Vagina (tissue), 2 donors: ENCODE data around the gene MON1A.

Experiments used
- CTCF ChIP-seq, 3 experiments: fragments of 450-650 bp in 2 of 3; fragments of 200-600 bp in 1 of 3; sonication (generic) in 1 of 3; IDR thresholded peaks; one replicate each; pipeline ENCODE4 v1.5.1; 2017 to 2019; ENCODE audit warnings: antibody characterized with exemption in 3 of 3, mild to moderate bottlenecking in 2 of 3, moderate library complexity in 2 of 3
- POLR2A ChIP-seq, 2 donors: fragments of 450-650 bp; IDR thresholded peaks; one replicate each; pipeline ENCODE4 v1.6.1; 2017; ENCODE audit warnings: antibody characterized with exemption in 2 of 2, mild to moderate bottlenecking in 2 of 2, moderate library complexity in 2 of 2
- POLR2AphosphoS5 ChIP-seq, 2 donors: sonication (generic); formaldehyde crosslinking; IDR thresholded peaks; one replicate each; pipeline ENCODE4 v1.9.0; 2017; ENCODE audit warnings: antibody characterized with exemption in 2 of 2, mild to moderate bottlenecking in 2 of 2, low read depth in 1 of 2; ENCODE audit not compliant: insufficient read depth in 1 of 2

GRCh38 chr3:49859576-49860305, 69.9 kb downstream of the MON1A start:
- no peak for TF ChIP-seq CTCF (IDR thresholded peaks at IDR 0.05)
- TF ChIP-seq POLR2A (IDR thresholded peaks at IDR 0.05) = no peak
- TF ChIP-seq POLR2AphosphoS5 (IDR thresholded peaks at IDR 0.05; ENCODE audit: insufficient read depth in 1 of 2, low read depth in 1 of 2) = no peak
